ENCODE data around the gene CAPZA1. TPM values are rescaled to one million over a fixed set of nuclear protein-coding genes. Genes with fewer than 3 reads are reported as not detected.

CAPZA1 gene
- total and polyA plus RNA-seq, 2 of the 8 experiments (the other 6 are each of a cell fraction or from before 2014, with no cell fraction given), result 48.9 to 107 TPM

DNA sequence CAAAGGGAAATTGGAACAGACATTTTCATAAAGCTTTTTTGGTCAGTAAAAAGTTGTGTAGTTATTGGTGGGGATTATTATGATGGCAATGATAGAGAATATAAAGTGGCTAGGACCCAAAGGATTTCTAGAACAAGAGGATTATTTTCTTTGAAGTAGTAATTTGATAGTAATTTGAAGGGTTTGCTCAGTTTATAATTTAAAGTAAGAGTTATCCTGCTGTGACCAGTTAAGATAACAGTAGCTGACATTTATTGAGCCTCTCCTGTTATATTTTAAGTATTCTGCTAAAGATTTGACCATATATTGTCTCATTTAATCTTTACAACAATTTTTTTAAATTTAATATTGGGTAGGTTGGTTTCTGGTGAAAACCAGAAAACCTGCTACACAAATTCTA, 14.7 kb downstream of the CAPZA1 start:
- no peak overlapping the region for H3K14ac ChIP-seq (ENCODE audit: insufficient read length)
- H2BK15ac ChIP-seq (ENCODE audit: low read length), result no peak overlapping the region
- no peaks in the 10 kb centered on the region for H3K9me3 ChIP-seq (ENCODE audit: insufficient read depth in 2 of 2, low read depth in 1 of 2, low read length in 1 of 2)
- H4K5ac ChIP-seq (ENCODE audit: insufficient read length, low read depth, low read length), result no peak overlapping the region
- no peak overlapping the region for H3K18ac ChIP-seq (ENCODE audit: extremely low read depth, low read length)
- no peak overlapping the region for H4K8ac ChIP-seq (ENCODE audit: extremely low read depth, insufficient read depth, low read length)
- no peak overlapping the region for H3K4ac ChIP-seq (replicated peaks; ENCODE audit: insufficient read length, low read depth, low read length)
- no peaks in the 10 kb centered on the region for H3K4me1 ChIP-seq (replicated peaks in 1 of 4; ENCODE audit: control insufficient read depth in 3 of 4, insufficient read depth in 4 of 4, low read length in 3 of 4)
- DNase-seq (ENCODE audit: low read depth in 1 of 2, low spot score in 2 of 2) (no peak), FAIRE-seq (no peak)
- no peak overlapping the region for H2BK120ac ChIP-seq (replicated peaks; ENCODE audit: low read depth, low read length)
- no peak overlapping the region for H3K9ac ChIP-seq (replicated peaks in 1 of 4; ENCODE audit: extremely low read depth in 1 of 4, low read depth in 3 of 4, low read length in 3 of 4)
- H2BK12ac ChIP-seq (ENCODE audit: low read depth, low read length), result no peak overlapping the region
- ChIA-PET CTCF (ENCODE audit: partially characterized antibody) (interaction anchor here (0.5 kb wide), 1 partner anchor 18 kb away, joined by 3 read pairs; no protein-coding TSS in a partner anchor), POLR2A (ENCODE audit: partially characterized antibody) (interaction anchor here (0.6 to 0.8 kb wide), 2 partner anchors 9 to 15 kb away, joined by 3 read pairs; partner anchors contain the start of gene CAPZA1)
- H3K36me3 ChIP-seq (ENCODE audit: control insufficient read depth in 2 of 4, insufficient read depth in 4 of 4, low read length in 3 of 4), result peaks cover 0 to 3% (median 0%) of the 10 kb centered on the region in 4 experiments; a peak in 2 of 8 replicates
- no peak overlapping the region for H2BK5ac ChIP-seq (ENCODE audit: low read depth, low read length)
- no peaks in the 10 kb centered on the region for H3K79me1 ChIP-seq (ENCODE audit: low read depth, low read length)
- H2AK5ac ChIP-seq (ENCODE audit: low read depth, low read length), result no peak overlapping the region
- no peaks in the 10 kb centered on the region for H3K23me2 ChIP-seq (ENCODE audit: low read depth, low read length)
- no peak overlapping the region for H4K91ac ChIP-seq (replicated peaks; ENCODE audit: insufficient read length, low read length)
- H3K79me2 ChIP-seq (ENCODE audit: control insufficient read depth in 1 of 2, insufficient read depth in 2 of 2, low read length in 2 of 2), result peaks cover 14 to 95% of the 10 kb centered on the region in 2 experiments
- no peak overlapping the region for H3K4me3 ChIP-seq (ENCODE audit: extremely low read depth in 1 of 4, insufficient read depth in 2 of 4, low read depth in 3 of 4, low read length in 4 of 4)
- no peak overlapping the region for H2BK20ac ChIP-seq (ENCODE audit: low read length)
- H2AFZ ChIP-seq (ENCODE audit: low read length), result no peak overlapping the region
- H4K20me1 ChIP-seq (replicated peaks in 1 of 2; ENCODE audit: control insufficient read depth in 1 of 2, insufficient read depth in 2 of 2, low read length in 2 of 2), result peaks cover 7 to 16% of the 10 kb centered on the region in 2 experiments
- no peak overlapping the region for H3K27ac ChIP-seq (ENCODE audit: low read depth, low read length)
- H3K56ac ChIP-seq (replicated peaks; ENCODE audit: insufficient read length, low read depth, low read length), result no peak overlapping the region
- no peaks in the 10 kb centered on the region for H3K27me3 ChIP-seq (replicated peaks in 1 of 4; ENCODE audit: control insufficient read depth in 3 of 4, extremely low read depth in 1 of 4, insufficient read depth in 3 of 4, low read length in 3 of 4)
- no peak overlapping the region for H3K4me2 ChIP-seq (ENCODE audit: insufficient read depth in 1 of 2, low read depth in 2 of 2, low read length in 2 of 2)
- no peak overlapping the region for H3K23ac ChIP-seq (ENCODE audit: insufficient read length)
- TF ChIP-seq HDAC6 (IDR thresholded peaks at IDR 0.05; ENCODE audit: low read depth, low read length) (no peak), EGR1 (IDR thresholded peaks at IDR 0.05; ENCODE audit: borderline replicate concordance, low read depth, low read length) (no peak), SIN3A (conservative IDR thresholded peaks at IDR 0.05 in 1 of 2, IDR thresholded peaks at IDR 0.05 in 1 of 2; ENCODE audit: low read depth in 1 of 2, low read length in 2 of 2) (no peak), RFX5 (IDR thresholded peaks at IDR 0.05; ENCODE audit: borderline replicate concordance, low read depth, low read length) (no peak), SRF (IDR thresholded peaks at IDR 0.05; ENCODE audit: low read depth, low read length) (no peak), RNF2 (IDR thresholded peaks at IDR 0.05; ENCODE audit: borderline replicate concordance, low read depth, low read length, missing control alignments, poor library complexity, severe bottlenecking) (no peak)
